Measurements from ENCODE around the gene ADAMTS13.

- TF ChIP-seq EZH2phosphoT487 (IDR thresholded peaks at IDR 0.05; ENCODE audit: insufficient read depth, low read depth) = no peak
- no peak for TF ChIP-seq EZH2 (IDR thresholded peaks at IDR 0.05; ENCODE audit: insufficient read depth, poor library complexity, severe bottlenecking)
These were observed 28.8 kb upstream of the ADAMTS13 start for GRCh38 chr9:133393399-133393798.

All from GM23248 (cell line).